Nephron progenitor cell (in vitro differentiated cells): ENCODE data around the gene PTPRD.

Source experiments
- DNase-seq: peaks from one replicate; pipeline ENCODE4 v3.0.0; 2021
- H3K27ac Mint-ChIP-seq: 2 replicates; pipeline ENCODE4 v1.8.0; 2021; ENCODE audit warnings: mild to moderate bottlenecking, moderate library complexity, mixed read lengths
- H3K27me3 Mint-ChIP-seq: 2 replicates; pipeline ENCODE4 v1.8.0; 2021; ENCODE audit warnings: mild to moderate bottlenecking, low read depth, mixed read lengths; ENCODE audit not compliant: poor library complexity
- H3K36me3 Mint-ChIP-seq: 2 replicates; pipeline ENCODE4 v1.8.0; 2021; ENCODE audit warnings: low read depth, mixed read lengths
- H3K4me1 Mint-ChIP-seq: 2 replicates; pipeline ENCODE4 v1.8.0; 2021; ENCODE audit warnings: mixed read lengths
- H3K4me3 Mint-ChIP-seq: 2 replicates; pipeline ENCODE4 v1.8.0; 2021; ENCODE audit warnings: mild to moderate bottlenecking, moderate library complexity, mixed read lengths
- H3K9me3 Mint-ChIP-seq: 2 replicates; pipeline ENCODE4 v1.8.0; 2021; ENCODE audit warnings: mild to moderate bottlenecking, moderate library complexity, mixed read lengths
- TF ChIP-seq, protein P1 (sequence below): fragments of 200-600 bp; sonication (generic); IDR thresholded peaks from 2 replicates; pipeline ENCODE4 v1.5.0; 2021; ENCODE audit warnings: antibody characterized with exemption

The PTPRD gene

DNA sequence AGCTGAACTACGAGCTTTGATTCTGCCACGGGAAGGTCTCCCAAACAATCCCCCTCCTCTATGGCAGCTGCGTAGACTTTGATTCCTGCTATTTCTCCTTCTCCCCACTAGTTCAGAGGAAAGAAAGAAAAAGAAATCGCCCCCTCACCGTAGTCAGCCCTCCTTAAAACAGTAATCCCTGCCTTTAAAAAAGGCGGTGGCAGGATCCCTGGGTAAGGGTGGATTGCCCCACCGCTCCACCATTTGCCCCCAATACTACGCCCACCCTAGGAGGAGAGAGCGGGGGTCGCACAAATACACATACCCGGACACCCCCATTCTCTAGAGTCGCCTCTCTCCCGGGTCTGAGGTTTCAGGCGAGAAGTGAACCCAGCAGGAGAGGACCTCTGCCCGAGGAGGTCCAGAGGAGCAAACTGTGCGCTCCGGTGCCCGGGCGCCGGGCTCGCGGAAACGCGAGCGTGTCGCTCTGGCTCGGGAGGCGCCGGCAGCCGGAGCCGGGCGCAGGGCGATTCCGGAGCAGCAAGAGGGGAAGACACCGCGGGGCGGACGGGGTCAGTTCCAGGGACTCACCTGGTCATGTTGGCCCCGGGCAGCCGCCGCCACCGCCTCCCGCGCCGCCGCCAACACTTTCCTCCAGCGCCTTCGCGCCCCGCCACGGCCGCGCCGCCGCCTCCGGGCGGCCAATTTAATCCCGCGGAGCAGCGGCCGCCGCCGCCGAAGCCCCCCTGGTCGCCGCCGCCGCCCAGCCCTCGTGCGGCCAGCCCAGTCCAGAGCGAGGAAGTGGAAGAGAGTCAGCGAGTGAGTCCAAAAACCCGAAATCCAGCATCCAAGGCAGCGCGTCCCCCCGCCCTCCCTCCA lies 1755.5 kb downstream of the PTPRD start:
- peak overlapping the region; percentile 90 for H3K27ac Mint-ChIP-seq
- peak overlapping the region; percentile 95 for H3K4me3 Mint-ChIP-seq
- TF ChIP-seq, protein P1, sequence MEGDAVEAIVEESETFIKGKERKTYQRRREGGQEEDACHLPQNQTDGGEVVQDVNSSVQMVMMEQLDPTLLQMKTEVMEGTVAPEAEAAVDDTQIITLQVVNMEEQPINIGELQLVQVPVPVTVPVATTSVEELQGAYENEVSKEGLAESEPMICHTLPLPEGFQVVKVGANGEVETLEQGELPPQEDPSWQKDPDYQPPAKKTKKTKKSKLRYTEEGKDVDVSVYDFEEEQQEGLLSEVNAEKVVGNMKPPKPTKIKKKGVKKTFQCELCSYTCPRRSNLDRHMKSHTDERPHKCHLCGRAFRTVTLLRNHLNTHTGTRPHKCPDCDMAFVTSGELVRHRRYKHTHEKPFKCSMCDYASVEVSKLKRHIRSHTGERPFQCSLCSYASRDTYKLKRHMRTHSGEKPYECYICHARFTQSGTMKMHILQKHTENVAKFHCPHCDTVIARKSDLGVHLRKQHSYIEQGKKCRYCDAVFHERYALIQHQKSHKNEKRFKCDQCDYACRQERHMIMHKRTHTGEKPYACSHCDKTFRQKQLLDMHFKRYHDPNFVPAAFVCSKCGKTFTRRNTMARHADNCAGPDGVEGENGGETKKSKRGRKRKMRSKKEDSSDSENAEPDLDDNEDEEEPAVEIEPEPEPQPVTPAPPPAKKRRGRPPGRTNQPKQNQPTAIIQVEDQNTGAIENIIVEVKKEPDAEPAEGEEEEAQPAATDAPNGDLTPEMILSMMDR: no peak
- DNase-seq: peak; percentile 28
- H3K9me3 Mint-ChIP-seq: no peaks in the 10 kb centered on the region
- H3K36me3 Mint-ChIP-seq: no peaks in the 10 kb centered on the region
- H3K4me1 Mint-ChIP-seq: peaks cover 63% of the 10 kb centered on the region
- H3K27me3 Mint-ChIP-seq: peaks cover 7% of the 10 kb centered on the region

DNA sequence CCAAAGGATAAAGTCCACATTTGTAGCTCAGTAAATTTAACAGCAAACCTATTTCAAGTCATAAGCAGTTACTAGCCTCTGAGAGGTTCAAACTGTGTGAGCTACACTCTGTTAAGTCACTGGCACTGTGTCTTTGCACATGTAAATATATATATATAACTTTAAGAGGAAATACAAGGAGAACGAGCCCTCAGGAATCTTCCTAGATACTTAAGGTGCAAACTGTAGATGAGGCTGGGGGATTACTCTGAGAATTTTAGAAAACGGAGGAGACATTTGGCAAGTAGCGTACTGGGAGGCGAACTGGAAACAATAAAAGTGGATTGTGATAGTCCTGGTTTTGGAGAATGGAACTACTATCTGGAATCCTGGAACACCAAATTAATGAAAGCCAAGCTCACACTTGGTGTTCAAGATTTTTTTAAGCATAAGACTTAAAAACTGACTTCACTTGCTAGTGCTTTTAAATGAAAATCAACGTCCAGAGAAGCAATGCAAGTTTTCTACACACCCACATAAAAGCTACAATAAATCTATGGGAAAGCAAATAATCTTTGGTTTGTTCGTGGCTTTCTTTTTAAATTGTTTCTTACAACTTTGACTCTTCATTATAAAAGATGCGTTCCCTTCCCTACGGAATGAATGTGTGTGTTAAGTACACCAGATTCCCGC lies 1756.3 kb downstream of the PTPRD start:
- TF ChIP-seq, protein P1: no peak
- Mint-ChIP-seq H3K27ac (peak overlapping the region; percentile 90), H3K27me3 (peaks cover 7% of the 10 kb centered on the region), H3K4me1 (peaks cover 71% of the 10 kb centered on the region), H3K36me3 (no peaks in the 10 kb centered on the region), H3K4me3 (peak overlapping the region; percentile 95), H3K9me3 (no peaks in the 10 kb centered on the region)
- no peak for DNase-seq

DNA sequence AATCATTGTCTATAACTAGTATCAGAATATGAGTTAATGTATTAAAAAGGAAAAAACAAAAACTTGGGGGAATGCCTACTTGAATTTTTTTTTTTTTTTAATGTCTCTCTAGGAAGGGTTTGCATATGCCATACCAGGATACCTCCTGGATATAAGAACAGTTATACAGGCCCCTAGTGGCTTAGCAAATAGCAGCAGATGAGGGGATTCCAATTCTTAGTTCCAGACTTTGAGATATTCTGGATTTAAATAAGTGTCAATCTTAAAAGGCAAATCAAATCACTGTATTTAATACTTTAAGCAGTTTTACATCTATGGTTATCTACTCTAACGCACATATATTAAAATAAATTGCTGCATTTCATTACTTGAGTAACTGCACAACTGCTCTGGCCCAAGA lies 1757.8 kb downstream of the PTPRD start:
- peak overlapping the region; percentile 95 for H3K4me3 Mint-ChIP-seq
- H3K27me3 Mint-ChIP-seq: peaks cover 7% of the 10 kb centered on the region
- no peaks in the 10 kb centered on the region for H3K9me3 Mint-ChIP-seq
- peaks cover 81% of the 10 kb centered on the region for H3K4me1 Mint-ChIP-seq
- peak overlapping the region; percentile 25 for H3K27ac Mint-ChIP-seq
- DNase-seq: no peak
- TF ChIP-seq, protein P1: peak; percentile 57
- H3K36me3 Mint-ChIP-seq: no peaks in the 10 kb centered on the region

DNA sequence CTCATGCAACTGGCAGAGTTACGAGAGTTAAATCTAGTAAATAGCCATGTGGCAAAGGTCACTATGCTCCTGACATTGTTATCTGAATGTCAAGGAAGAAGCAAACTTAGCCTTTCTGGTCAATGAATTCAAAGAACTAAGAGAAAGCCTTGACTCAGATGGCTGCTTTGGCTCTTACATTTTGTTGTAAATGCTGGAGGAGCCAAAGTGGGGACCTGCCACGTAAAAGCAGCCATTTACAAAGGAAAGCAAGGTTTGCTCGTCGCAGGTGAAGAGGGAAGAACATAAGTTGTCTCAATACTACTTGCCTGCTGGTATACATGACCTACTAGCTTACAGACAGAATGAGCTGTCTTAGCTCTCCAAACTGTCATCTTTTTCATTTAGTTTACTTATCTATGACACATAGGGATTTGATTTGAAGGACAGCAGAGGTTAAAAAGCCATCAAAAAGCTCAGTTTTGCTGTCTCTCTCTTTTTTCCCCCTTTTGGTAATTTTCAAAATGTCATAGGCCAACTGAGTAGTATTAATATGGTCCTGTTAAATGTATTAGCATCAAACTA lies 1760.4 kb downstream of the PTPRD start:
- H3K27ac Mint-ChIP-seq: peak overlapping the region; percentile 85
- H3K27me3 Mint-ChIP-seq: peaks cover 3% of the 10 kb centered on the region
- H3K4me1 Mint-ChIP-seq: peaks cover 72% of the 10 kb centered on the region
- H3K4me3 Mint-ChIP-seq: peak overlapping the region; percentile 69
- DNase-seq: no peak
- TF ChIP-seq, protein P1: no peak
- peaks cover 21% of the 10 kb centered on the region for H3K36me3 Mint-ChIP-seq
- peaks cover 13% of the 10 kb centered on the region for H3K9me3 Mint-ChIP-seq

DNA sequence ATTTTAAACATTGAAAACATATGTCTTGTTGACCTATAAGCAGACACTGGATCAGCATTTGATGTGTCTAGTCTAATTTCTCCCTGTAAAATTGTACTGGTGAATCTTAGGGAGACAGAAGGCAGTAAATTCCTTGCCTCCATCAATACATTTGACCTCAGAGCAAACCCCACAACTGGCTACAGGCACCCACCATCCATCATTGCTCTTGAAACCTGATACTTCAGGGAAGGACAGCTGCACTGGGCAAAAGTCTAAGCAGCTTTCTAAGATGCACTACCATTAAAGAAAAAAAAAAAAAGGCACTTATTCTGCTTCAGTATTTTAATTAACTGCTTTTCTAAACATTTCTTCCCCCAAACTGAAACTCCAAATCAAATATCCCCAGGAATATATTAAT lies 1761.9 kb downstream of the PTPRD start:
- Mint-ChIP-seq H3K9me3 (peaks cover 19% of the 10 kb centered on the region), H3K36me3 (peaks cover 34% of the 10 kb centered on the region), H3K4me1 (peaks cover 76% of the 10 kb centered on the region), H3K27ac (peak overlapping the region; percentile 92), H3K4me3 (peak overlapping the region; percentile 71), H3K27me3 (no peaks in the 10 kb centered on the region)
- DNase-seq: peak; percentile 49
- TF ChIP-seq, protein P1: no peak
